Muscle of leg (tissue), 11 donors: ENCODE measurements around the gene RBM10. TPM values are rescaled to one million over a fixed set of nuclear protein-coding genes. Genes with fewer than 3 reads are reported as not detected.
A peak's percentile ranks its signal among the peaks of the same experiment; 100 is the strongest.

Experiments used
- DNase-seq: peaks from one replicate; pipeline ENCODE4 v3.0.0; 2013
- H3K27ac ChIP-seq: one replicate; pipeline ENCODE4 v1.5.1; 2013; ENCODE audit warnings: mild to moderate bottlenecking, low read length, control low read depth
- H3K27me3 ChIP-seq: one replicate; pipeline ENCODE4 v1.6.1; 2013; ENCODE audit warnings: low read length; ENCODE audit not compliant: control insufficient read depth, insufficient read depth
- H3K36me3 ChIP-seq: one replicate; pipeline ENCODE4 v1.6.1; 2013; ENCODE audit warnings: low read length; ENCODE audit not compliant: control insufficient read depth, insufficient read depth
- H3K4me1 ChIP-seq: one replicate; pipeline ENCODE4 v1.6.1; 2013; ENCODE audit warnings: low read length; ENCODE audit not compliant: control insufficient read depth, insufficient read depth
- H3K4me3 ChIP-seq: one replicate; pipeline ENCODE4 v1.5.1; 2013; ENCODE audit warnings: low read length, control low read depth
- H3K9me3 ChIP-seq: replicated peaks from 2 replicates; pipeline ENCODE4 v1.6.1; 2013; ENCODE audit warnings: low read depth, low read length; ENCODE audit not compliant: control insufficient read depth
- WGBS: methylation state at CpG from one replicate; pipeline ENCODE4 v1.1.5; 2013; ENCODE audit warnings: missing lambda C conversion rate; ENCODE audit not compliant: insufficient coverage; 5-methylcytosine and 5-hydroxymethylcytosine counted together
- polyA plus RNA-seq, 8 donors: library from polyadenylated mRNA; unstranded; fragments of 120-200 nt; gene quantifications; one replicate each; pipeline versions ENCODE4 v1.2.1 to v1.2.3, GENCODE V29; 2013; ENCODE audit warnings: inconsistent platforms in 1 of 8, low replicate concordance in 1 of 8; ENCODE audit not compliant: insufficient read length in 8 of 8, insufficient read depth in 1 of 8
- total RNA-seq: library from RNA; stranded (reverse); fragments of 120-200 nt; gene quantifications from one replicate; pipeline ENCODE4 v1.2.4, GENCODE V29; 2013

RBM10 gene
- total and polyA plus RNA-seq, 9 donors = 29.2 to 48.1 (median 41.1) TPM

- H3K36me3 ChIP-seq = peaks cover 13% of the 10 kb centered on the region
- no peak for DNase-seq
- peak overlapping the region; percentile 83 for H3K4me3 ChIP-seq
- no peaks in the 10 kb centered on the region for H3K9me3 ChIP-seq
- no CpG with 5 or more reads among the region's 3 CpGs for WGBS
- peak overlapping the region; percentile 95 for H3K27ac ChIP-seq
- H3K4me1 ChIP-seq = peaks cover 5% of the 10 kb centered on the region
- H3K27me3 ChIP-seq = peaks cover 51% of the 10 kb centered on the region
Measured at GRCh38 chrX:47234583-47234982, 89.6 kb downstream of the RBM10 start.

- peaks cover 56% of the 10 kb centered on the region for H3K27me3 ChIP-seq
- no peaks in the 10 kb centered on the region for H3K9me3 ChIP-seq
- no peak for DNase-seq
- H3K4me1 ChIP-seq = peaks cover 5% of the 10 kb centered on the region
- H3K4me3 ChIP-seq = no peak overlapping the region
- H3K36me3 ChIP-seq = peaks cover 18% of the 10 kb centered on the region
- no CpG with 5 or more reads among the region's 4 CpGs for WGBS
- no peak overlapping the region for H3K27ac ChIP-seq
Measured at GRCh38 chrX:47235691-47236103, 90.7 kb downstream of the RBM10 start.

Other genes with a start within 250 kb of the RBM10 start
- gene JADE3, start 232.8 kb upstream of the RBM10 start, total RNA-seq = 2.7 TPM
- 1 to 10 TPM; 3.7 to 5.5 (median 4.5) TPM for gene JADE3, start 232.8 kb upstream of the RBM10 start, polyA plus RNA-seq
- gene RGN, start 66.8 kb upstream of the RBM10 start, total RNA-seq = 3.1 TPM
- gene RGN, start 66.8 kb upstream of the RBM10 start, polyA plus RNA-seq = 1 to 10 TPM; 1.3 to 6.2 (median 2.3) TPM
- gene NDUFB11, start 519 bp upstream of the RBM10 start, total RNA-seq = 107 TPM
- 100 to 1,000 TPM in 3 of 8 donors, 10 to 100 TPM in 5; 96.9 to 117 (median 99.3) TPM for gene NDUFB11, start 519 bp upstream of the RBM10 start, polyA plus RNA-seq
- 73.7 TPM for gene UBA1, start 48.6 kb downstream of the RBM10 start, total RNA-seq
- 100 to 1,000 TPM; 119 to 148 (median 129) TPM for gene UBA1, start 48.6 kb downstream of the RBM10 start, polyA plus RNA-seq
- gene CDK16, start 73.5 kb downstream of the RBM10 start, total RNA-seq = 52.0 TPM
- 100 to 1,000 TPM in 5 of 8 donors, 10 to 100 TPM in 3; 87.0 to 118 (median 102) TPM for gene CDK16, start 73.5 kb downstream of the RBM10 start, polyA plus RNA-seq
- gene USP11, start 87.8 kb downstream of the RBM10 start, total RNA-seq = 39.5 TPM
- 100 to 1,000 TPM in 5 of 8 donors, 10 to 100 TPM in 3; 81.0 to 115 (median 105) TPM for gene USP11, start 87.8 kb downstream of the RBM10 start, polyA plus RNA-seq
- gene ZNF157, start 225.4 kb downstream of the RBM10 start, total RNA-seq = 0.35 TPM
- gene ZNF157, start 225.4 kb downstream of the RBM10 start, polyA plus RNA-seq = under 1 TPM; 0.10 to 0.44 (median 0.21) TPM